K562 (cell line): Measurements from ENCODE around the gene DENND5B.

Experiments
- SRF ChIP-seq, 2 experiments: fragments of 250-450, 450-650 bp in 1 of 2; sonication (Bioruptor Pico) in 1 of 2; sonication (generic) in 1 of 2; formaldehyde crosslinking; IDR thresholded peaks; 2 replicates each; pipeline versions ENCODE4 v1.5.0 to v1.5.1; 2020 to 2022; ENCODE audit warnings: mild to moderate bottlenecking in 1 of 2, missing genetic modification reagents in 1 of 2
- TF ChIP-seq, protein P1 (sequence below): fragments of 250-450 bp; sonication (Bioruptor Pico); IDR thresholded peaks from 2 replicates; pipeline ENCODE4 v1.5.0; 2021
- TF ChIP-seq, protein P2 (sequence below), 2 experiments: fragments of 450-650 bp in 1 of 2; sonication (generic) in 1 of 2; formaldehyde crosslinking in 1 of 2; IDR thresholded peaks in 1 of 2; conservative IDR thresholded peaks in 1 of 2; 2 replicates each; pipeline versions ENCODE4 v1.6.1 to v1.8.1; 2016 to 2023; ENCODE audit warnings: mild to moderate bottlenecking in 2 of 2, moderate library complexity in 2 of 2, inconsistent platforms in 1 of 2, missing genetic modification reagents in 1 of 2

DNA sequence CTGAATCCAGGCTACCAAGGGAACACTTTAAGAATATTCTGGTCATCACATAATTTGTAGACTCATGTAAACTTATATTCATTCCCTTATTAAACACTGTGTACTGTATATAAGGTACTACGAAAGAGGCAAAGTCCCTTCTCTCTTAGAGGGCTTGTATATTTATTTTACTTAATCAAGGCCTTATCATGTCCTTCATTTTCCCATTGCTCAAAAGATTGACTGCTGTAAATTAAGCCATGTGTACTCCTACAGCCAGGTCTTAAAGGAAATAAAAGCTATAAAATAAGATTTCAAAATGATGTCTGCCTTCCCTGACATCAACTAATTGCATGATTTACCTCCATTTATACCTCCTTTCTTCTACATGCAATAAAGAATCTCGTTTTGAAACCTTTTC, 5.0 kb downstream of the DENND5B start:
- TF ChIP-seq, protein P1, sequence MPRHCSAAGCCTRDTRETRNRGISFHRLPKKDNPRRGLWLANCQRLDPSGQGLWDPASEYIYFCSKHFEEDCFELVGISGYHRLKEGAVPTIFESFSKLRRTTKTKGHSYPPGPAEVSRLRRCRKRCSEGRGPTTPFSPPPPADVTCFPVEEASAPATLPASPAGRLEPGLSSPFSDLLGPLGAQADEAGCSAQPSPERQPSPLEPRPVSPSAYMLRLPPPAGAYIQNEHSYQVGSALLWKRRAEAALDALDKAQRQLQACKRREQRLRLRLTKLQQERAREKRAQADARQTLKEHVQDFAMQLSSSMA (CRISPR knock-in tag), result no peak
- TF ChIP-seq SRF (CRISPR knock-in tag; IDR thresholded peaks at IDR 0.05), result no peak
- TF ChIP-seq, protein P2, sequence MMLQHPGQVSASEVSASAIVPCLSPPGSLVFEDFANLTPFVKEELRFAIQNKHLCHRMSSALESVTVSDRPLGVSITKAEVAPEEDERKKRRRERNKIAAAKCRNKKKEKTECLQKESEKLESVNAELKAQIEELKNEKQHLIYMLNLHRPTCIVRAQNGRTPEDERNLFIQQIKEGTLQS (IDR thresholded peaks at IDR 0.05), result no peak
- TF ChIP-seq, protein P2 (CRISPR knock-in tag; conservative IDR thresholded peaks at IDR 0.05), result no peak
